Measurements from ENCODE around the gene SP3.

SP3 gene

GRCh38 chr2:174003720-174004695 is 38.8 kb upstream of the SP3 start:
- no peaks in the 10 kb centered on the region for H3K36me3 ChIP-seq (ENCODE audit: control insufficient read depth in 1 of 2, insufficient read depth in 2 of 2, low read length in 2 of 2)
- no peak overlapping the region for H2AFZ ChIP-seq (ENCODE audit: insufficient read depth, low read length, poor library complexity)
- no peak overlapping the region for H4K8ac ChIP-seq (ENCODE audit: low read depth, low read length)
- peak overlapping the region; percentile 7 for H3K14ac ChIP-seq (ENCODE audit: low read length)
- H3K23ac ChIP-seq (ENCODE audit: low read length) = no peak overlapping the region
- H3K79me1 ChIP-seq (ENCODE audit: low read length) = peaks cover 18% of the 10 kb centered on the region
- H2BK12ac ChIP-seq (ENCODE audit: low read length) = peak overlapping the region; percentile 60
- H3K9ac ChIP-seq (ENCODE audit: low read length) = no peak overlapping the region
- no peak overlapping the region for H3K4ac ChIP-seq (ENCODE audit: low read depth, low read length)
- peak overlapping the region; percentile 53 for H4K91ac ChIP-seq (ENCODE audit: low read depth, low read length)
- H3K4me3 ChIP-seq (ENCODE audit: low read depth, low read length) = no peak overlapping the region
- H3K27ac ChIP-seq (ENCODE audit: low read depth, low read length) = peak overlapping the region; percentile 29
- H3K4me2 ChIP-seq (ENCODE audit: low read length) = peak overlapping the region; percentile 7
- H3K79me2 ChIP-seq (ENCODE audit: control insufficient read depth, insufficient read depth, low read length, poor library complexity) = no peaks in the 10 kb centered on the region
- no peak overlapping the region for H3K18ac ChIP-seq (ENCODE audit: low read length)
- DNase-seq = no peak
- H3K4me1 ChIP-seq (ENCODE audit: control insufficient read depth in 1 of 2, insufficient read depth in 2 of 2, low read length in 2 of 2) = peaks cover 19 to 21% of the 10 kb centered on the region in 2 experiments
- H3K9me3 ChIP-seq (ENCODE audit: insufficient read depth, low read depth, low read length) = no peaks in the 10 kb centered on the region
- no CpG with 5 or more reads among the region's 13 CpGs for WGBS (ENCODE audit: extremely low coverage, insufficient coverage, insufficient read length)
- no peak overlapping the region for H2AK5ac ChIP-seq (ENCODE audit: low read length)
- no peaks in the 10 kb centered on the region for H3K27me3 ChIP-seq (ENCODE audit: insufficient read depth, low read length)
- H2BK120ac ChIP-seq (ENCODE audit: insufficient read depth, low read length, poor library complexity) = peak overlapping the region; percentile 46
- H4K12ac ChIP-seq (ENCODE audit: low read depth, low read length) = no peak overlapping the region
- peak overlapping the region; percentile 67 for H2BK5ac ChIP-seq (ENCODE audit: low read depth, low read length, poor library complexity)

GRCh38 chr2:174002679-174003078 is 37.5 kb upstream of the SP3 start:
- Histone ChIP-seq H4K91ac (ENCODE audit: low read depth, low read length) (no peak overlapping the region), H3K18ac (ENCODE audit: low read length) (no peak overlapping the region), H2AFZ (ENCODE audit: insufficient read depth, low read length, poor library complexity) (no peak overlapping the region), H3K79me1 (ENCODE audit: low read length) (peaks cover 13% of the 10 kb centered on the region), H3K4me3 (ENCODE audit: low read depth, low read length) (no peak overlapping the region), H3K4ac (ENCODE audit: low read depth, low read length) (no peak overlapping the region), H4K12ac (ENCODE audit: low read depth, low read length) (no peak overlapping the region), H3K14ac (ENCODE audit: low read length) (no peak overlapping the region), H4K8ac (ENCODE audit: low read depth, low read length) (no peak overlapping the region), H2BK5ac (ENCODE audit: low read depth, low read length, poor library complexity) (no peak overlapping the region), H2BK120ac (ENCODE audit: insufficient read depth, low read length, poor library complexity) (no peak overlapping the region), H2BK12ac (ENCODE audit: low read length) (no peak overlapping the region), H3K27me3 (ENCODE audit: insufficient read depth, low read length) (no peaks in the 10 kb centered on the region), H3K27ac (ENCODE audit: low read depth, low read length) (no peak overlapping the region), H2AK5ac (ENCODE audit: low read length) (no peak overlapping the region), H3K9ac (ENCODE audit: low read length) (no peak overlapping the region), H3K79me2 (ENCODE audit: control insufficient read depth, insufficient read depth, low read length, poor library complexity) (no peaks in the 10 kb centered on the region), H3K4me1 (ENCODE audit: control insufficient read depth in 1 of 2, insufficient read depth in 2 of 2, low read length in 2 of 2) (peaks cover 15 to 20% of the 10 kb centered on the region in 2 experiments), H3K23ac (ENCODE audit: low read length) (no peak overlapping the region), H3K36me3 (ENCODE audit: control insufficient read depth in 1 of 2, insufficient read depth in 2 of 2, low read length in 2 of 2) (no peaks in the 10 kb centered on the region), H3K4me2 (ENCODE audit: low read length) (no peak overlapping the region), H3K9me3 (ENCODE audit: insufficient read depth, low read depth, low read length) (no peaks in the 10 kb centered on the region)
- no peak for DNase-seq
- no CpG with 5 or more reads among the region's 5 CpGs for WGBS (ENCODE audit: extremely low coverage, insufficient coverage, insufficient read length)

GRCh38 chr2:174001107-174001506 is 35.9 kb upstream of the SP3 start:
- Histone ChIP-seq H3K4me3 (ENCODE audit: low read depth, low read length) (no peak overlapping the region), H3K27ac (ENCODE audit: low read depth, low read length) (no peak overlapping the region), H3K4me1 (ENCODE audit: control insufficient read depth in 1 of 2, insufficient read depth in 2 of 2, low read length in 2 of 2) (peaks cover 20 to 21% of the 10 kb centered on the region in 2 experiments), H2BK12ac (ENCODE audit: low read length) (no peak overlapping the region), H2AK5ac (ENCODE audit: low read length) (no peak overlapping the region), H3K4me2 (ENCODE audit: low read length) (no peak overlapping the region), H4K91ac (ENCODE audit: low read depth, low read length) (no peak overlapping the region), H3K79me2 (ENCODE audit: control insufficient read depth, insufficient read depth, low read length, poor library complexity) (no peaks in the 10 kb centered on the region), H3K27me3 (ENCODE audit: insufficient read depth, low read length) (no peaks in the 10 kb centered on the region), H2AFZ (ENCODE audit: insufficient read depth, low read length, poor library complexity) (no peak overlapping the region), H4K12ac (ENCODE audit: low read depth, low read length) (no peak overlapping the region), H2BK120ac (ENCODE audit: insufficient read depth, low read length, poor library complexity) (no peak overlapping the region), H2BK5ac (ENCODE audit: low read depth, low read length, poor library complexity) (no peak overlapping the region), H3K9me3 (ENCODE audit: insufficient read depth, low read depth, low read length) (no peaks in the 10 kb centered on the region), H3K14ac (ENCODE audit: low read length) (no peak overlapping the region), H3K23ac (ENCODE audit: low read length) (no peak overlapping the region), H4K8ac (ENCODE audit: low read depth, low read length) (no peak overlapping the region), H3K18ac (ENCODE audit: low read length) (no peak overlapping the region), H3K79me1 (ENCODE audit: low read length) (peaks cover 12% of the 10 kb centered on the region), H3K36me3 (ENCODE audit: control insufficient read depth in 1 of 2, insufficient read depth in 2 of 2, low read length in 2 of 2) (no peaks in the 10 kb centered on the region), H3K9ac (ENCODE audit: low read length) (no peak overlapping the region), H3K4ac (ENCODE audit: low read depth, low read length) (no peak overlapping the region)
- no CpG with 5 or more reads among the region's 2 CpGs for WGBS (ENCODE audit: extremely low coverage, insufficient coverage, insufficient read length)
- DNase-seq = no peak

DNA sequence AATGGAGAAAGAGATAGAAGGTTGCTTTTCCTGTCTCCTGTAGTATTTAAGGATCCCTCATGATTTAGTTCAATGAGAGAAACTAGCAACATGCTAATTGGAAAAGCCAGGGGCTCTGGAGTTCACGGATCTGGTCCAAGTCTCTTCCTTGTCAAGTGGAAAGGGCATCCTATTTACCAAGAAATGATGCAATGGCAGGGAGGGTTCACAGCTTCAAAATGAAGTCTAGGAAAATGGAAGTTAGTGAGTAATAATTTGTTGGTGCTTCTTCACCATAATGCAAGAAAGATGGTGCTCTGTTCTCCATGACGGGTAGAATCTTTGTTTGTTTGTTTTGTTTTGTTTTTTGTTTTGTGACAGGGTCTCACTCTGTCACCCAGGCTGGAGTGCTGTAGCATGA is 34.6 kb upstream of the SP3 start:
- Histone ChIP-seq H3K4me3 (ENCODE audit: low read depth, low read length) (no peak overlapping the region), H3K23ac (ENCODE audit: low read length) (no peak overlapping the region), H3K27ac (ENCODE audit: low read depth, low read length) (no peak overlapping the region), H3K4me1 (ENCODE audit: control insufficient read depth in 1 of 2, insufficient read depth in 2 of 2, low read length in 2 of 2) (peaks cover 14 to 20% of the 10 kb centered on the region in 2 experiments), H4K8ac (ENCODE audit: low read depth, low read length) (no peak overlapping the region), H3K18ac (ENCODE audit: low read length) (no peak overlapping the region), H3K79me1 (ENCODE audit: low read length) (peaks cover 6% of the 10 kb centered on the region), H2AK5ac (ENCODE audit: low read length) (no peak overlapping the region), H2BK120ac (ENCODE audit: insufficient read depth, low read length, poor library complexity) (no peak overlapping the region), H3K9me3 (ENCODE audit: insufficient read depth, low read depth, low read length) (no peaks in the 10 kb centered on the region), H2BK12ac (ENCODE audit: low read length) (no peak overlapping the region), H2AFZ (ENCODE audit: insufficient read depth, low read length, poor library complexity) (no peak overlapping the region), H3K27me3 (ENCODE audit: insufficient read depth, low read length) (no peaks in the 10 kb centered on the region), H3K4me2 (ENCODE audit: low read length) (no peak overlapping the region), H3K9ac (ENCODE audit: low read length) (no peak overlapping the region), H2BK5ac (ENCODE audit: low read depth, low read length, poor library complexity) (no peak overlapping the region), H3K79me2 (ENCODE audit: control insufficient read depth, insufficient read depth, low read length, poor library complexity) (no peaks in the 10 kb centered on the region), H4K12ac (ENCODE audit: low read depth, low read length) (no peak overlapping the region), H3K36me3 (ENCODE audit: control insufficient read depth in 1 of 2, insufficient read depth in 2 of 2, low read length in 2 of 2) (no peaks in the 10 kb centered on the region), H4K91ac (ENCODE audit: low read depth, low read length) (no peak overlapping the region), H3K14ac (ENCODE audit: low read length) (no peak overlapping the region), H3K4ac (ENCODE audit: low read depth, low read length) (no peak overlapping the region)
- no CpG with 5 or more reads among the region's 2 CpGs for WGBS (ENCODE audit: extremely low coverage, insufficient coverage, insufficient read length)
- no peak for DNase-seq

All from trophoblast cell (in vitro differentiated cells and primary cell).